Measurements from ENCODE around the gene TMEM178B. TPM values are rescaled to one million over a fixed set of nuclear protein-coding genes. Genes with fewer than 3 reads are reported as not detected.

The TMEM178B gene
- total and polyA plus RNA-seq, 2 of the 13 experiments (the other 11 are each of a cell fraction or from before 2014, with no cell fraction given): 0.01 to 0.02 TPM

GRCh38 chr7:141161550-141162535 lies 88.0 kb downstream of the TMEM178B start:
- ATAC-seq (peak; percentile 34; the same call in 1 of the 3 replicates), DNase-seq (ENCODE audit: low spot score) (no peak), FAIRE-seq (no peak)
- no peak overlapping the region for H3K27ac ChIP-seq (ENCODE audit: extremely low read length, insufficient read depth, low read length)
- H3K27me3 ChIP-seq (ENCODE audit: control insufficient read depth in 1 of 2, insufficient read depth in 2 of 2, low read length in 2 of 2): peaks cover 5 to 42% of the 10 kb centered on the region in 2 experiments; a peak in 4 of 5 replicates
- H3K4me3 ChIP-seq (replicated peaks in 1 of 3; ENCODE audit: insufficient read depth in 1 of 3, low read depth in 2 of 3, low read length in 3 of 3): no peak overlapping the region
- H3K36me3 ChIP-seq (replicated peaks in 1 of 2; ENCODE audit: control insufficient read depth in 1 of 2, insufficient read depth in 2 of 2, low read length in 2 of 2): no peaks in the 10 kb centered on the region
- TF ChIP-seq SRSF1 (optimal IDR thresholded peaks at IDR 0.05; ENCODE audit: low read depth, low read length) (no peak), PLRG1 (conservative IDR thresholded peaks at IDR 0.05) (no peak), TCF12 (IDR thresholded peaks at IDR 0.05) (no peak), TCF12 (CRISPR knock-in tag; IDR thresholded peaks at IDR 0.05) (no peak), ZNF17 (CRISPR knock-in tag; IDR thresholded peaks at IDR 0.05) (no peak), GZF1 (CRISPR knock-in tag; IDR thresholded peaks at IDR 0.05) (no peak), MAX (IDR thresholded peaks at IDR 0.05) (no peak), ZNF788 (CRISPR knock-in tag; IDR thresholded peaks at IDR 0.05; ENCODE audit: borderline replicate concordance) (no peak)
- ChIA-PET CTCF (ENCODE audit: low intra/inter-chr PET ratio, low total read pairs) (no interaction called here), POLR2A (no interaction called here)
- no peak overlapping the region for H3K4me2 ChIP-seq (ENCODE audit: low read depth, low read length)
- BruUV-seq (replicated peaks): no TSS peak
- in situ Hi-C loops (cut with HindIII; ENCODE audit: extremely low pct_ligation_motif_present, low pct_unique_long_range_greater_than_20kb): no loop called here
- no peaks in the 10 kb centered on the region for H3K4me1 ChIP-seq (ENCODE audit: insufficient read depth, low read length)
- intact Hi-C loops (cut with micrococcal nuclease; ENCODE audit: unreplicated experiment): no loop called here
- no peak overlapping the region for H2AFZ ChIP-seq (ENCODE audit: low read length)
- H3K9ac ChIP-seq (ENCODE audit: insufficient read depth, low read depth, low read length): no peak overlapping the region
- H3K9me3 ChIP-seq (ENCODE audit: low read length): no peaks in the 10 kb centered on the region
- H4K20me1 ChIP-seq (ENCODE audit: insufficient read depth, low read length): no peaks in the 10 kb centered on the region
- WGBS (ENCODE audit: low lambda C conversion rate): 46% methylated on average over 13 of the region's 14 CpGs
- H3K79me2 ChIP-seq (ENCODE audit: insufficient read depth, low read length): no peaks in the 10 kb centered on the region

GRCh38 chr7:141165521-141165920 lies 91.7 kb downstream of the TMEM178B start:
- DNase-seq (ENCODE audit: low spot score) (no peak), FAIRE-seq (no peak), ATAC-seq (no peak)
- Histone ChIP-seq H3K27ac (ENCODE audit: extremely low read length, insufficient read depth, low read length) (no peak overlapping the region), H3K4me3 (replicated peaks in 1 of 3; ENCODE audit: insufficient read depth in 1 of 3, low read depth in 2 of 3, low read length in 3 of 3) (no peak overlapping the region), H4K20me1 (ENCODE audit: insufficient read depth, low read length) (no peaks in the 10 kb centered on the region), H3K4me2 (ENCODE audit: low read depth, low read length) (no peak overlapping the region), H3K9ac (ENCODE audit: insufficient read depth, low read depth, low read length) (no peak overlapping the region), H3K79me2 (ENCODE audit: insufficient read depth, low read length) (no peaks in the 10 kb centered on the region), H3K9me3 (ENCODE audit: low read length) (no peaks in the 10 kb centered on the region), H3K27me3 (ENCODE audit: control insufficient read depth in 1 of 2, insufficient read depth in 2 of 2, low read length in 2 of 2) (peaks cover 0 to 21% of the 10 kb centered on the region in 2 experiments; a peak in 3 of 5 replicates), H3K4me1 (ENCODE audit: insufficient read depth, low read length) (no peaks in the 10 kb centered on the region), H2AFZ (ENCODE audit: low read length) (no peak overlapping the region), H3K36me3 (replicated peaks in 1 of 2; ENCODE audit: control insufficient read depth in 1 of 2, insufficient read depth in 2 of 2, low read length in 2 of 2) (no peaks in the 10 kb centered on the region)
- ChIA-PET CTCF (ENCODE audit: low intra/inter-chr PET ratio, low total read pairs) (no interaction called here), POLR2A (no interaction called here)
- BruUV-seq (replicated peaks): no TSS peak
- intact Hi-C loops (cut with micrococcal nuclease; ENCODE audit: unreplicated experiment): no loop called here
- 15% methylated on average over 2 of the region's 2 CpGs for WGBS (ENCODE audit: low lambda C conversion rate)
- in situ Hi-C loops (cut with HindIII; ENCODE audit: extremely low pct_ligation_motif_present, low pct_unique_long_range_greater_than_20kb): no loop called here
- TF ChIP-seq ZFP1 (CRISPR knock-in tag; IDR thresholded peaks at IDR 0.05): no peak
- no peak for TF ChIP-seq ZNF709 (CRISPR knock-in tag; IDR thresholded peaks at IDR 0.05)
- TF ChIP-seq DBP (CRISPR knock-in tag; IDR thresholded peaks at IDR 0.05; ENCODE audit: not compliant biosample characterization): no peak
- TF ChIP-seq NFIC (IDR thresholded peaks at IDR 0.05; ENCODE audit: low read length): no peak
- no peak for TF ChIP-seq ATF6 (CRISPR knock-in tag; conservative IDR thresholded peaks at IDR 0.05)
- no peak for TF ChIP-seq DNMT3B (CRISPR knock-in tag; conservative IDR thresholded peaks at IDR 0.05)
- TF ChIP-seq ZNF180 (CRISPR knock-in tag; IDR thresholded peaks at IDR 0.05; ENCODE audit: borderline replicate concordance, low read depth): no peak
- TF ChIP-seq ZNF230 (CRISPR knock-in tag; IDR thresholded peaks at IDR 0.05): no peak
- no peak for TF ChIP-seq ZNF563 (CRISPR knock-in tag; IDR thresholded peaks at IDR 0.05)

Measured in HepG2 (cell line).